HepG2 (cell line): ENCODE results near the gene PDGFA. TPM values are rescaled to one million over a fixed set of nuclear protein-coding genes. Genes with fewer than 3 reads are reported as not detected.

Experiments used
- AHDC1 ChIP-seq: sonication (generic); formaldehyde crosslinking; IDR thresholded peaks from 2 replicates; pipeline ENCODE4 v1.5.1; 2020; ENCODE audit warnings: mild to moderate bottlenecking, missing genetic modification reagents, borderline replicate concordance
- BHLHE40 ChIP-seq: IDR thresholded peaks from 2 replicates; pipeline ENCODE4 v1.6.1; 2011; ENCODE audit warnings: low read length, improper control_type of control experiment
- HNF1B ChIP-seq: sonication (generic); formaldehyde crosslinking; IDR thresholded peaks from 2 replicates; pipeline ENCODE4 v1.5.1; 2020; ENCODE audit warnings: mild to moderate bottlenecking, moderate library complexity, missing genetic modification reagents
- HNRNPUL1 ChIP-seq: fragments of 200-400 bp; formaldehyde crosslinking; IDR thresholded peaks from 2 replicates; pipeline ENCODE4 v1.6.1; 2017; ENCODE audit warnings: low read depth, mild to moderate bottlenecking, low read length, moderate library complexity
- MAX ChIP-seq: IDR thresholded peaks from 2 replicates; pipeline ENCODE4 v1.6.1; 2012; ENCODE audit warnings: inconsistent platforms
- MYPOP ChIP-seq: sonication (generic); formaldehyde crosslinking; IDR thresholded peaks from 2 replicates; pipeline ENCODE4 v1.8.1; 2023; ENCODE audit warnings: mild to moderate bottlenecking, moderate library complexity, missing genetic modification reagents
- NCOA2 ChIP-seq: sonication (generic); formaldehyde crosslinking; IDR thresholded peaks from 2 replicates; pipeline ENCODE4 v1.8.0; 2022; ENCODE audit warnings: inconsistent platforms
- NFATC3 ChIP-seq: sonication (generic); formaldehyde crosslinking; IDR thresholded peaks from 2 replicates; pipeline ENCODE4 v1.5.1; 2020; ENCODE audit warnings: mild to moderate bottlenecking, missing genetic modification reagents
- RXRB ChIP-seq: IDR thresholded peaks from 2 replicates; pipeline ENCODE4 v1.6.1; 2016; ENCODE audit warnings: borderline replicate concordance, missing genetic modification reagents, missing compliant biosample characterization
- SMARCC2 ChIP-seq: fragments of 450-650 bp; IDR thresholded peaks from 2 replicates; pipeline ENCODE4 v1.6.1; 2017; ENCODE audit warnings: antibody characterized with exemption, mild to moderate bottlenecking
- SPEN ChIP-seq: sonication (generic); formaldehyde crosslinking; IDR thresholded peaks from 2 replicates; pipeline ENCODE4 v1.5.1; 2020; ENCODE audit warnings: low read depth, mild to moderate bottlenecking, missing genetic modification reagents
- TCF7L2 ChIP-seq: IDR thresholded peaks from 2 replicates; pipeline ENCODE4 v1.6.1; 2011; ENCODE audit warnings: mild to moderate bottlenecking, low read depth, low read length, moderate library complexity
- TFAP4 ChIP-seq: sonication (generic); IDR thresholded peaks from 2 replicates; pipeline ENCODE4 v1.6.1; 2016; ENCODE audit warnings: low read depth, borderline replicate concordance
- ZNF296 ChIP-seq: sonication (generic); formaldehyde crosslinking; conservative IDR thresholded peaks from 2 replicates; pipeline ENCODE4 v1.5.0; 2020; ENCODE audit warnings: mild to moderate bottlenecking, missing genetic modification reagents
- ZNF691 ChIP-seq: sonication (generic); formaldehyde crosslinking; IDR thresholded peaks from 2 replicates; pipeline ENCODE4 v1.4.0; 2020; ENCODE audit warnings: missing genetic modification reagents, low read depth, mild to moderate bottlenecking, borderline replicate concordance
- ZNF740 ChIP-seq: sonication (generic); formaldehyde crosslinking; IDR thresholded peaks from 2 replicates; pipeline ENCODE4 v1.4.0; 2020; ENCODE audit warnings: missing genetic modification reagents
- polyA plus RNA-seq, 8 experiments: library from polyadenylated mRNA; depleted of rRNA in 3 of 8; stranded (reverse) in 7 of 8; unstranded in 1 of 8; fragments of >200 nt; fragmentation: Illumina TruSeq in 4 of 8; extraction: Trizol in 4 of 8; gene quantifications; 2 replicates each; pipeline versions ENCODE4 v1.2.1 to v1.2.3, GENCODE V29; 2011 to 2016; ENCODE audit warnings: low read depth in 4 of 8, missing spikeins in 1 of 8, mixed read lengths in 1 of 8; ENCODE audit not compliant: insufficient read depth in 1 of 8
- total RNA-seq, 5 experiments: library from RNA; depleted of rRNA; stranded (reverse); fragments of >200 nt; fragmentation: Illumina TruSeq; extraction: Trizol; gene quantifications; 2 replicates each; pipeline ENCODE4 v1.2.3, GENCODE V29; 2016; ENCODE audit warnings: low read depth in 1 of 5

The PDGFA gene
- total and polyA plus RNA-seq, 2 of the 13 experiments (the other 11 are each of a cell fraction or from before 2014, with no cell fraction given) = 1.5 to 3.4 TPM

GRCh38 chr7:503575-504111 lies 16.0 kb downstream of the PDGFA start (continued):
- TF ChIP-seq TCF7L2 (no peak), HNRNPUL1 (peak; percentile 74; the same call in 1 of the 2 replicates), TFAP4 (peak; percentile 73; the same call in 1 of the 2 replicates), BHLHE40 (peak; percentile 82), ZNF691 (peak; percentile 34; the same call in 1 of the 2 replicates), ZNF296 (peak; percentile 62; the same call in 1 of the 2 replicates), AHDC1 (CRISPR knock-in tag) (peak; percentile 63; the same call in 1 of the 2 replicates), NCOA2 (CRISPR knock-in tag) (peak; percentile 71), ZNF740 (CRISPR knock-in tag) (no peak), MYPOP (peak; percentile 88), SMARCC2 (no peak), MAX (peak; percentile 63), RXRB (CRISPR knock-in tag) (peak; percentile 97), NFATC3 (CRISPR knock-in tag) (no peak), SPEN (CRISPR knock-in tag) (peak; percentile 87; the same call in 1 of the 2 replicates), HNF1B (CRISPR knock-in tag) (peak; percentile 100)
